Hepatocyte (in vitro differentiated cells): ENCODE results near the gene WDR81.

ENCODE experiments used
- CTCF ChIP-seq: fragments of 200-600 bp; sonication (generic); IDR thresholded peaks from 2 replicates; pipeline ENCODE4 v1.5.1; 2016; ENCODE audit warnings: antibody characterized with exemption, mild to moderate bottlenecking; ENCODE audit not compliant: poor library complexity
- EZH2 ChIP-seq: fragments of 200-600 bp; sonication (generic); IDR thresholded peaks from 2 replicates; pipeline ENCODE4 v1.6.1; 2016; ENCODE audit warnings: antibody characterized with exemption, mild to moderate bottlenecking, borderline replicate concordance
- EZH2phosphoT487 ChIP-seq: fragments of 200-600 bp; sonication (generic); IDR thresholded peaks from one replicate; pipeline ENCODE4 v1.6.1; 2018; ENCODE audit warnings: antibody characterized with exemption, mild to moderate bottlenecking, low read depth, moderate library complexity; ENCODE audit not compliant: unreplicated experiment, severe bottlenecking

- TF ChIP-seq CTCF (no peak), EZH2 (no peak), EZH2phosphoT487 (no peak)
Measured at GRCh38 chr17:1732241-1732832, 7.8 kb downstream of the WDR81 start.
